ENCODE data around the gene TNFRSF14.

TNFRSF14 gene

GRCh38 chr1:2597441-2598328, 41.5 kb downstream of the TNFRSF14 start:
- DNase-seq (ENCODE audit: low read depth), result no peak
- no peak overlapping the region for H3K4me3 ChIP-seq (ENCODE audit: control insufficient read depth, low read depth, low read length)
- no peak for TF ChIP-seq CTCF (conservative IDR thresholded peaks at IDR 0.05; ENCODE audit: control insufficient read depth, insufficient read depth, low read depth, low read length)

GRCh38 chr1:2598329-2598931, 42.3 kb downstream of the TNFRSF14 start:
- no peak for DNase-seq (ENCODE audit: low read depth)
- no peak for TF ChIP-seq CTCF (conservative IDR thresholded peaks at IDR 0.05; ENCODE audit: control insufficient read depth, insufficient read depth, low read depth, low read length)
- no peak overlapping the region for H3K4me3 ChIP-seq (ENCODE audit: control insufficient read depth, low read depth, low read length)

- no peak for TF ChIP-seq CTCF (conservative IDR thresholded peaks at IDR 0.05; ENCODE audit: control insufficient read depth, insufficient read depth, low read depth, low read length)
- H3K4me3 ChIP-seq (ENCODE audit: control insufficient read depth, low read depth, low read length), result no peak overlapping the region
- DNase-seq (ENCODE audit: low read depth), result no peak
Observed at GRCh38 chr1:2601721-2602303, 45.6 kb downstream of the TNFRSF14 start.

GRCh38 chr1:2602311-2602835, 46.2 kb downstream of the TNFRSF14 start:
- DNase-seq (ENCODE audit: low read depth), result no peak
- H3K4me3 ChIP-seq (ENCODE audit: control insufficient read depth, low read depth, low read length), result no peak overlapping the region
- TF ChIP-seq CTCF (conservative IDR thresholded peaks at IDR 0.05; ENCODE audit: control insufficient read depth, insufficient read depth, low read depth, low read length), result no peak

GRCh38 chr1:2602866-2603520, 46.8 kb downstream of the TNFRSF14 start:
- H3K4me3 ChIP-seq (ENCODE audit: control insufficient read depth, low read depth, low read length), result no peak overlapping the region
- DNase-seq (ENCODE audit: low read depth), result no peak
- no peak for TF ChIP-seq CTCF (conservative IDR thresholded peaks at IDR 0.05; ENCODE audit: control insufficient read depth, insufficient read depth, low read depth, low read length)

- TF ChIP-seq CTCF (conservative IDR thresholded peaks at IDR 0.05; ENCODE audit: control insufficient read depth, insufficient read depth, low read depth, low read length), result no peak
- no peak overlapping the region for H3K4me3 ChIP-seq (ENCODE audit: control insufficient read depth, low read depth, low read length)
- no peak for DNase-seq (ENCODE audit: low read depth)
Observed at GRCh38 chr1:2603521-2604155, 47.5 kb downstream of the TNFRSF14 start.

All from fibroblast of mammary gland (primary cell).